D341Med (cell line): ENCODE results near the gene ZNF385B.

Experiments used
- DNase-seq: peaks from one replicate; pipeline ENCODE4 v3.0.0; 2012; ENCODE audit warnings: low spot score

Gene ZNF385B

GRCh38 chr2:179856205-179856604, 5.2 kb downstream of the ZNF385B start:
- DNase-seq, result no peak

GRCh38 chr2:179855673-179856072, 5.7 kb downstream of the ZNF385B start:
- DNase-seq, result no peak

- no peak for DNase-seq
Measured at GRCh38 chr2:179854891-179855290, 6.5 kb downstream of the ZNF385B start.

GRCh38 chr2:179853108-179853507, 8.3 kb downstream of the ZNF385B start:
- DNase-seq, result no peak

GRCh38 chr2:179850188-179850587, 11.2 kb downstream of the ZNF385B start:
- no peak for DNase-seq

- no peak for DNase-seq
Measured at GRCh38 chr2:179849719-179850118, 11.7 kb downstream of the ZNF385B start.

- no peak for DNase-seq
Measured at GRCh38 chr2:179843541-179843940, 17.9 kb downstream of the ZNF385B start.

GRCh38 chr2:179842498-179843153, 18.8 kb downstream of the ZNF385B start:
- DNase-seq, result peak; percentile 70

GRCh38 chr2:179840840-179841239, 20.6 kb downstream of the ZNF385B start:
- no peak for DNase-seq

GRCh38 chr2:179837408-179837807, 24.0 kb downstream of the ZNF385B start:
- no peak for DNase-seq

- DNase-seq, result no peak
Measured at GRCh38 chr2:179830043-179830787, 31.2 kb downstream of the ZNF385B start.

GRCh38 chr2:179826297-179826696, 35.1 kb downstream of the ZNF385B start:
- no peak for DNase-seq

- DNase-seq, result no peak
Measured at GRCh38 chr2:179825494-179825893, 35.9 kb downstream of the ZNF385B start.

GRCh38 chr2:179824961-179825360, 36.5 kb downstream of the ZNF385B start:
- DNase-seq, result peak; percentile 51

- DNase-seq, result no peak
Measured at GRCh38 chr2:179822540-179822939, 38.9 kb downstream of the ZNF385B start.

- DNase-seq, result no peak
Measured at GRCh38 chr2:179818546-179818945, 42.9 kb downstream of the ZNF385B start.

GRCh38 chr2:179817181-179817841, 44.1 kb downstream of the ZNF385B start:
- no peak for DNase-seq

GRCh38 chr2:179814050-179814449, 47.4 kb downstream of the ZNF385B start:
- DNase-seq, result no peak

GRCh38 chr2:179812501-179812900, 48.9 kb downstream of the ZNF385B start:
- no peak for DNase-seq

- DNase-seq, result no peak
Measured at GRCh38 chr2:179811042-179811441, 50.4 kb downstream of the ZNF385B start.

GRCh38 chr2:179809606-179810005, 51.8 kb downstream of the ZNF385B start:
- DNase-seq, result no peak

GRCh38 chr2:179805001-179805400, 56.4 kb downstream of the ZNF385B start:
- DNase-seq, result no peak

- no peak for DNase-seq
Measured at GRCh38 chr2:179804206-179804605, 57.2 kb downstream of the ZNF385B start.
